ENCODE data around the gene GLIS1. TPM values are rescaled to one million over a fixed set of nuclear protein-coding genes. Genes with fewer than 3 reads are reported as not detected.

Gene GLIS1
- total RNA-seq, 2 experiments from 2014 or later, result not detected

Other genes starting within 250 kb of the GLIS1 start
- 10 to 100 TPM; 25.4 to 26.6 TPM for gene NDC1, start 99.1 kb upstream of the GLIS1 start, total RNA-seq
- 10 to 100 TPM; 16.3 to 20.6 TPM for gene YIPF1, start 150.6 kb upstream of the GLIS1 start, total RNA-seq
- not detected for gene DIO1, start 155.0 kb upstream of the GLIS1 start, total RNA-seq
- 10 to 100 TPM; 71.8 to 74.3 TPM for gene IFT25, start 206.5 kb upstream of the GLIS1 start, total RNA-seq
- 10 to 100 TPM; 19.5 to 19.9 TPM for gene LRRC42, start 207.2 kb upstream of the GLIS1 start, total RNA-seq